HepG2 (cell line): Measurements from ENCODE around the gene SLC35A2. TPM values are rescaled to one million over a fixed set of nuclear protein-coding genes. Genes with fewer than 3 reads are reported as not detected.

Experiments used
- ATAC-seq: fragments of 200-7000 bp; cut with Tn5 transposase; 3 replicates; pipeline ENCODE4 v1.9.1; 2020; ENCODE audit warnings: mild to moderate bottlenecking, moderate library complexity
- BruUV-seq: library from RNA; stranded (reverse); fragments of 400-500 nt; replicated peaks from 2 replicates; lab custom pipeline; 2021; lab: Mats Ljungman, UMichigan
- CTCF ChIA-PET: fragments of 300-600 bp; formaldehyde crosslinking; extraction: SDS; loops from one replicate; lab custom pipeline; 2021; ENCODE audit warnings: low total read pairs, inconsistent platforms, low intra/inter-chr PET ratio; lab: Yijun Ruan, JAX
- POLR2A ChIA-PET: fragments of 350-600 bp; sonication (Branson Sonifier 250); formaldehyde crosslinking; loops from one replicate; lab custom pipeline; 2020; ENCODE audit warnings: antibody characterized with exemption, inconsistent platforms; lab: Yijun Ruan, JAX
- DNase-seq: peaks from one replicate; pipeline ENCODE4 v3.0.0-alpha.2; 2015; ENCODE audit warnings: low spot score
- FAIRE-seq: peaks from 3 replicates; lab custom pipeline; 2011; peaks lifted over from hg19 to GRCh38; lab: Jason Lieb, UNC
- H2AFZ ChIP-seq: one replicate; pipeline ENCODE4 v1.6.1; 2011; ENCODE audit warnings: low read length, inconsistent platforms
- H3K27ac ChIP-seq: fragments of 300-600 bp; 3 replicates; pipeline ENCODE4 v1.8.0; 2011; ENCODE audit warnings: mixed run types, mild to moderate bottlenecking, mixed read lengths, low read length, inconsistent platforms; ENCODE audit not compliant: insufficient read depth; ENCODE audit errors: extremely low read length
- H3K27me3 ChIP-seq, 2 experiments: fragments of 200-600 bp in 1 of 2; 2 replicates in 1 of 2; 3 replicates in 1 of 2; pipeline versions ENCODE4 v1.6.0 to v1.8.0; 2011; ENCODE audit warnings: low read length in 2 of 2, mild to moderate bottlenecking in 2 of 2, moderate library complexity in 2 of 2, inconsistent platforms in 1 of 2; ENCODE audit not compliant: insufficient read depth in 2 of 2, control insufficient read depth in 1 of 2
- H3K36me3 ChIP-seq, 2 experiments: fragments of 200-600 bp in 1 of 2; replicated peaks in 1 of 2; 2 replicates in 1 of 2; 3 replicates in 1 of 2; pipeline versions ENCODE4 v1.5.1 to v1.8.0; 2011; ENCODE audit warnings: low read length in 2 of 2, inconsistent platforms in 1 of 2; ENCODE audit not compliant: insufficient read depth in 2 of 2, control insufficient read depth in 1 of 2
- H3K4me1 ChIP-seq: 2 replicates; pipeline ENCODE4 v1.5.1; 2012; ENCODE audit warnings: low read length, inconsistent platforms; ENCODE audit not compliant: insufficient read depth
- H3K4me2 ChIP-seq: 2 replicates; pipeline ENCODE4 v1.6.0; 2011; ENCODE audit warnings: low read depth, low read length, inconsistent platforms
- H3K4me3 ChIP-seq, 3 experiments: fragments of 200-600 bp in 1 of 3; sonication (generic), shearing (Covaris generic) in 1 of 3; replicated peaks in 1 of 3; 2 replicates each; pipeline ENCODE4 v1.5.1; 2011 to 2016; ENCODE audit warnings: low read length in 3 of 3, inconsistent platforms in 2 of 3, low read depth in 2 of 3, mild to moderate bottlenecking in 2 of 3, control low read depth in 1 of 3, mixed read lengths in 1 of 3; ENCODE audit not compliant: insufficient read depth in 1 of 3
- H3K79me2 ChIP-seq: one replicate; pipeline ENCODE4 v1.6.1; 2011; ENCODE audit warnings: low read length, inconsistent platforms; ENCODE audit not compliant: insufficient read depth
- H3K9ac ChIP-seq: 2 replicates; pipeline ENCODE4 v1.6.0; 2011; ENCODE audit warnings: mild to moderate bottlenecking, low read depth, low read length, inconsistent platforms; ENCODE audit not compliant: insufficient read depth
- H3K9me3 ChIP-seq: 2 replicates; pipeline ENCODE4 v1.5.1; 2012; ENCODE audit warnings: mild to moderate bottlenecking, low read length
- H4K20me1 ChIP-seq: 2 replicates; pipeline ENCODE4 v1.6.0; 2011; ENCODE audit warnings: inconsistent platforms, mild to moderate bottlenecking, low read length, moderate library complexity; ENCODE audit not compliant: insufficient read depth
- ASH2L ChIP-seq: fragments of 300-600, 200-600 bp; sonication (generic); IDR thresholded peaks from 2 replicates; pipeline ENCODE4 v1.7.0; 2017; ENCODE audit warnings: low read depth, mild to moderate bottlenecking, moderate library complexity, mixed read lengths, low read length; ENCODE audit not compliant: insufficient read length
- BHLHE40 ChIP-seq: IDR thresholded peaks from 2 replicates; pipeline ENCODE4 v1.6.1; 2011; ENCODE audit warnings: low read length, improper control_type of control experiment
- CBFB ChIP-seq: sonication (generic); formaldehyde crosslinking; IDR thresholded peaks from 2 replicates; pipeline ENCODE4 v1.4.0; 2020; ENCODE audit warnings: missing genetic modification reagents
- FOXK1 ChIP-seq: sonication (generic); formaldehyde crosslinking; IDR thresholded peaks from 2 replicates; pipeline ENCODE4 v1.4.0; 2020; ENCODE audit warnings: low read depth, missing genetic modification reagents, borderline replicate concordance
- FOXP1 ChIP-seq, 2 experiments: fragments of 450-650 bp in 1 of 2; IDR thresholded peaks; 2 replicates each; pipeline ENCODE4 v1.6.1; 2017 to 2018; ENCODE audit warnings: antibody characterized with exemption in 1 of 2
- NFKB2 ChIP-seq: sonication (generic); formaldehyde crosslinking; IDR thresholded peaks from 2 replicates; pipeline ENCODE4 v1.4.0; 2020; ENCODE audit warnings: missing genetic modification reagents, borderline replicate concordance
- PHF21A ChIP-seq: sonication (generic); formaldehyde crosslinking; IDR thresholded peaks from 2 replicates; pipeline ENCODE4 v1.5.0; 2020; ENCODE audit warnings: mild to moderate bottlenecking, missing genetic modification reagents
- POLR2A ChIP-seq, 2 experiments: IDR thresholded peaks; 2 replicates each; pipeline ENCODE4 v1.6.1; 2011; ENCODE audit warnings: low read depth in 2 of 2, low read length in 2 of 2, mild to moderate bottlenecking in 1 of 2, moderate library complexity in 1 of 2; ENCODE audit not compliant: insufficient read depth in 1 of 2
- RXRB ChIP-seq: IDR thresholded peaks from 2 replicates; pipeline ENCODE4 v1.6.1; 2016; ENCODE audit warnings: borderline replicate concordance, missing genetic modification reagents, missing compliant biosample characterization
- TARDBP ChIP-seq: sonication (generic); formaldehyde crosslinking; IDR thresholded peaks from 2 replicates; pipeline ENCODE4 v1.8.0; 2022; ENCODE audit warnings: mild to moderate bottlenecking, missing genetic modification reagents
- ZBTB7B ChIP-seq: sonication (generic); formaldehyde crosslinking; IDR thresholded peaks from 2 replicates; pipeline ENCODE4 v1.4.0; 2020; ENCODE audit warnings: missing genetic modification reagents
- ZKSCAN8 ChIP-seq: IDR thresholded peaks from 2 replicates; pipeline ENCODE4 v1.6.1; 2016; ENCODE audit warnings: borderline replicate concordance, missing genetic modification reagents, missing compliant biosample characterization
- ZNF3 ChIP-seq: IDR thresholded peaks from 2 replicates; pipeline ENCODE4 v1.7.0; 2017; ENCODE audit warnings: inconsistent platforms
- ZNF430 ChIP-seq: sonication (generic); formaldehyde crosslinking; IDR thresholded peaks from 2 replicates; pipeline ENCODE4 v1.9.0; 2021; ENCODE audit warnings: mild to moderate bottlenecking, missing genetic modification reagents
- ZNF768 ChIP-seq: sonication (generic); formaldehyde crosslinking; IDR thresholded peaks from 2 replicates; pipeline ENCODE4 v1.4.0; 2020; ENCODE audit warnings: missing genetic modification reagents
- WGBS: methylation state at CpG from one replicate; pipeline ENCODE4 v1.1.6; 2017; ENCODE audit warnings: low lambda C conversion rate; 5-methylcytosine and 5-hydroxymethylcytosine counted together
- in situ Hi-C: cut with HindIII; loops from 2 replicates; pipeline ENCODE4 v1.10.0; 2017; ENCODE audit warnings: low pct_unique_long_range_greater_than_20kb; ENCODE audit not compliant: extremely low pct_ligation_motif_present
- intact Hi-C: fragments of 100-400 bp; cut with micrococcal nuclease; formaldehyde crosslinking; loops from one replicate; pipeline ENCODE4 v1.10.0; 2022; ENCODE audit not compliant: unreplicated experiment
- polyA plus RNA-seq, 8 experiments: library from polyadenylated mRNA; depleted of rRNA in 3 of 8; stranded (reverse) in 7 of 8; unstranded in 1 of 8; fragments of >200 nt; fragmentation: Illumina TruSeq in 4 of 8; extraction: Trizol in 4 of 8; gene quantifications; 2 replicates each; pipeline versions ENCODE4 v1.2.1 to v1.2.3, GENCODE V29; 2011 to 2016; ENCODE audit warnings: low read depth in 4 of 8, missing spikeins in 1 of 8, mixed read lengths in 1 of 8; ENCODE audit not compliant: insufficient read depth in 1 of 8
- total RNA-seq, 5 experiments: library from RNA; depleted of rRNA; stranded (reverse); fragments of >200 nt; fragmentation: Illumina TruSeq; extraction: Trizol; gene quantifications; 2 replicates each; pipeline ENCODE4 v1.2.3, GENCODE V29; 2016; ENCODE audit warnings: low read depth in 1 of 5
- TF ChIP-seq, protein P1 (sequence below): sonication (generic); formaldehyde crosslinking; IDR thresholded peaks from 2 replicates; pipeline ENCODE4 v1.4.0; 2020; ENCODE audit warnings: low read depth, mild to moderate bottlenecking, missing genetic modification reagents

Gene SLC35A2
- total and polyA plus RNA-seq, 2 of the 13 experiments (the other 11 are each of a cell fraction or from before 2014, with no cell fraction given), result 32.1 to 40.8 TPM

DNA sequence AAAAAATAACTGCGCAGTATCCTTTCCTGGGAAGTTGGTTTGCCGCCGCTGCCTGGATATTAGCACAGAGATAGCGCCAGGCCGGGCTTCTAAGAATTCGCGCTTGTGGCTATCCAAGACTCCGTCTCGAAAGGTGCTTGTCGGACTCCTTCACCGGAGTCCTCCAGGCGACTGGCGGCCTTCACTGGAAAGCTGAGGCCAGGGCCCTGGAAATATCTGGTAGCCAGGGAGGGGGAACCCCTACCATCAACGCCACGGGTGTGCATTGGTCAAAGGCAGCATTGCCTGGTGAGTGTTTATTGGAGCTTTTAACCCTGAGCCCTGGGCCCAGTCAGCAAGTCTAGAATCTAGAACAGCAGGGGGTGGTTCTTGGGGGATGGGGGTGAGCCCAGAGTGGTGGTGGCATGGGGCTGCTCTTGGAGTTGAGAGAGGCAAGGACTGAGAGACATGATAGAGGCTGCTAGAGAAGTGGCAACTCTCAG is 8.0 kb upstream of the SLC35A2 start:
- Histone ChIP-seq H2AFZ (no peak overlapping the region), H3K4me3 (peak overlapping the region; percentile 46 to 75 (median 53); a peak in 5 of 6 replicates), H3K4me2 (peak overlapping the region; percentile 65), H4K20me1 (no peaks in the 10 kb centered on the region), H3K4me1 (peaks cover 31% of the 10 kb centered on the region), H3K9me3 (no peaks in the 10 kb centered on the region), H3K27me3 (no peaks in the 10 kb centered on the region), H3K79me2 (peaks cover 13% of the 10 kb centered on the region), H3K9ac (peak overlapping the region; percentile 43; the same call in 1 of the 2 replicates), H3K27ac (peak overlapping the region; percentile 59), H3K36me3 (peaks cover 3 to 20% of the 10 kb centered on the region in 2 experiments; a peak in 3 of 5 replicates)
- WGBS, result no CpG with 5 or more reads among the region's 15 CpGs
- no peak for TF ChIP-seq ZNF768
- peak; percentile 8 for TF ChIP-seq ASH2L
- in situ Hi-C loops, result no loop called here
- intact Hi-C loops, result loop anchor here (5.0 to 10.0 kb wide), 2 partner anchors 155 to 272 kb away; partner anchors contain the start of gene GLOD5
- ATAC-seq (peak; percentile 47), FAIRE-seq (no peak), DNase-seq (no peak)
- no TSS peak for BruUV-seq
- ChIA-PET CTCF (no interaction called here), POLR2A (interaction anchor here (0.6 to 1.5 kb wide), 3 partner anchors 22 to 28 kb away, joined by 3 to 7 read pairs (median 3); partner anchors contain the start of genes PQBP1 and TIMM17B)

DNA sequence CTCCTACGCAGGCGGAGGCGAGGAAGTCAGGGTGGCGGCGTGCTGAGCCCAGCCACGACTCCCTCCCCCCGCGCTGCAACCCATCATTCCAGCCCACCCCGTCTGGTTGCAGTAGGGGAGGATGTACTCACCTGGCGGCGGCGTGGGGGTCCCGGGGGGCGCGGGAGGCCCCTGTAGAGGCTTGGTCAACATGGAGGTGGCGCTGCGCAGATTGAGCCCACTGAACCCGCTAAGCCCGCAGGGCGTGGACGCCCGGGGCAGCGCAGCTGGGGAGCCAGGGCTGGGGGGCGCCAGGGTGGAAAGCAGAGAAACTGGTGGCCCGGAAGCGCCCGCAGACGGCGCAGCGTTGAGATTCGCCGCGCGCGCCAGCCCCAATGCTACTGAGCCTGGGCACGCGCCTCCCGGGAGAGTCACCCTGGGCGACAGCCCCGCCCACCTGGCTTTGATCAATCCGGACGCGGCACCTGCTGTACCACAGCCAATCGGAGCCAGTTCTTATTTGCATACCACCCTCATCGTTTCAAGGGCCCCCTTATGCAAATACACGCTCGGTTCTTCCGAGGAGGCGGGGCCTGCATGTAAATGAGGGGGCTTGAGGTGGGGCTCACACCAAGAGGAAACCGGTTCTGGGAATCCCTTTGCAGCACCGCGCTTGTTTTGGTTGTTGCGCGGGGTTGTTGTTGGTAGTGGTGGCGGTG is 7.3 kb upstream of the SLC35A2 start, which contains the start of gene PIM2:
PIM2 (minus strand) TSS at position 382 of the 698 bp plus-strand sequence; CDS start at position 192, 190 bp downstream.
- Histone ChIP-seq H3K9me3 (no peaks in the 10 kb centered on the region), H3K79me2 (peaks cover 13% of the 10 kb centered on the region), H3K27ac (peak within 1 kb of the TSS; percentile 68), H3K9ac (peak within 1 kb of the TSS; percentile 76), H2AFZ (no peak within 1 kb of the TSS), H3K4me1 (peaks cover 31% of the 10 kb centered on the region), H3K4me3 (peak within 1 kb of the TSS; percentile 60 to 85 (median 75); a peak in 5 of 6 replicates), H3K4me2 (peak within 1 kb of the TSS; percentile 83), H3K27me3 (no peaks in the 10 kb centered on the region), H4K20me1 (no peaks in the 10 kb centered on the region), H3K36me3 (peaks cover under 1 to 18% of the 10 kb centered on the region in 2 experiments; a peak in 3 of 5 replicates)
- FAIRE-seq (peak; percentile 98), ATAC-seq (peak; percentile 88), DNase-seq (peak; percentile 90)
- POLR2A ChIA-PET, result interaction anchor here (0.6 to 1.5 kb wide), 3 partner anchors 21 to 28 kb away, joined by 3 to 7 read pairs (median 3); partner anchors contain the start of genes PQBP1 and TIMM17B
- CTCF ChIA-PET, result no interaction called here
- no CpG with 5 or more reads among the region's 55 CpGs for WGBS
- intact Hi-C loops (loop anchor here (5.0 to 10.0 kb wide), 2 partner anchors 154 to 271 kb away; partner anchors contain the start of gene GLOD5), in situ Hi-C loops (no loop called here)
- BruUV-seq, result no TSS peak
- TF ChIP-seq FOXP1 (IDR thresholded peaks at IDR 0.05) (no peak), FOXP1 (CRISPR knock-in tag; IDR thresholded peaks at IDR 0.05) (0 out of 2 replicates have a peak, but pooled peaks have one; percentile 14), ZBTB7B (CRISPR knock-in tag) (0 out of 2 replicates have a peak, but pooled peaks have one; percentile 64), BHLHE40 (peak; percentile 61), ZNF430 (CRISPR knock-in tag) (0 out of 2 replicates have a peak, but pooled peaks have one; percentile 37), RXRB (CRISPR knock-in tag) (0 out of 2 replicates have a peak, but pooled peaks have one; percentile 21), ZKSCAN8 (CRISPR knock-in tag) (no peak), NFKB2 (no peak; the same call in 1 of the 2 replicates), ZNF3 (no peak), CBFB (CRISPR knock-in tag) (no peak), TARDBP (CRISPR knock-in tag) (0 out of 2 replicates have a peak, but pooled peaks have one; percentile 54), PHF21A (CRISPR knock-in tag) (peak; percentile 38; the same call in 1 of the 2 replicates), POLR2A (IDR thresholded peaks at IDR 0.05; ENCODE audit: insufficient read depth in 1 of 2, low read depth in 2 of 2, low read length in 2 of 2) (peak in 1 of 2 experiments; percentile 92; a peak in 2 of 4 replicates), FOXK1 (CRISPR knock-in tag) (no peak)
- TF ChIP-seq, protein P1, sequence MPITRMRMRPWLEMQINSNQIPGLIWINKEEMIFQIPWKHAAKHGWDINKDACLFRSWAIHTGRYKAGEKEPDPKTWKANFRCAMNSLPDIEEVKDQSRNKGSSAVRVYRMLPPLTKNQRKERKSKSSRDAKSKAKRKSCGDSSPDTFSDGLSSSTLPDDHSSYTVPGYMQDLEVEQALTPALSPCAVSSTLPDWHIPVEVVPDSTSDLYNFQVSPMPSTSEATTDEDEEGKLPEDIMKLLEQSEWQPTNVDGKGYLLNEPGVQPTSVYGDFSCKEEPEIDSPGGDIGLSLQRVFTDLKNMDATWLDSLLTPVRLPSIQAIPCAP (CRISPR knock-in tag), result no peak
